Activated CD4-positive, alpha-beta memory T cell treated with anti-CD3 and anti-CD28 coated beads for 36 hours (primary cell): ENCODE measurements around the gene VCAN. TPM values are rescaled to one million over a fixed set of nuclear protein-coding genes. Genes with fewer than 3 reads are reported as not detected.

Experiments used
- CTCF ChIA-PET: fragments of 350-600 bp; sonication (Branson Sonifier 250); formaldehyde crosslinking; loops from one replicate; lab custom pipeline; 2021; ENCODE audit warnings: antibody characterized with exemption, inconsistent platforms; lab: Charles Lee
- POLR2A ChIA-PET: fragments of 350-600 bp; sonication (Branson Sonifier 250); formaldehyde crosslinking; loops from one replicate; lab custom pipeline; 2021; ENCODE audit warnings: antibody characterized with exemption; lab: Charles Lee
- DNase-seq: peaks from one replicate; pipeline ENCODE4 v3.0.0-alpha.2; 2020
- H3K27ac Mint-ChIP-seq: one replicate; pipeline ENCODE4 v1.8.0; 2021; ENCODE audit warnings: mixed read lengths
- H3K27me3 Mint-ChIP-seq: one replicate; pipeline ENCODE4 v1.8.0; 2021; ENCODE audit warnings: mixed read lengths
- H3K36me3 Mint-ChIP-seq: one replicate; pipeline ENCODE4 v1.8.0; 2021; ENCODE audit warnings: mixed read lengths
- H3K4me1 Mint-ChIP-seq: one replicate; pipeline ENCODE4 v1.8.0; 2021; ENCODE audit warnings: low read depth, mixed read lengths
- H3K4me3 Mint-ChIP-seq: one replicate; pipeline ENCODE4 v1.8.0; 2021; ENCODE audit warnings: mild to moderate bottlenecking, mixed read lengths
- H3K9me3 Mint-ChIP-seq: one replicate; pipeline ENCODE4 v1.8.0; 2021; ENCODE audit warnings: mixed read lengths
- intact Hi-C: fragments of 100-400 bp; cut with micrococcal nuclease; formaldehyde crosslinking; loops from one replicate; pipeline ENCODE4 v1.15.1; 2023
- total RNA-seq, 2 experiments: library from RNA; stranded (reverse); gene quantifications; one replicate each; pipeline ENCODE4 v1.2.3, GENCODE V29; 2021

VCAN gene
- total RNA-seq, 2 experiments from 2014 or later: 0.02 TPM; not detected in 1

- no peak overlapping the region for H3K4me3 Mint-ChIP-seq
- ChIA-PET CTCF (interaction anchor here (0.7 to 1.6 kb wide), 4 partner anchors 9 to 1249 kb away, joined by 3 read pairs; no protein-coding TSS in a partner anchor), POLR2A (no interaction called here)
- no peaks in the 10 kb centered on the region for H3K36me3 Mint-ChIP-seq
- no peak for DNase-seq
- H3K27me3 Mint-ChIP-seq: peaks cover 27% of the 10 kb centered on the region
- H3K4me1 Mint-ChIP-seq: no peaks in the 10 kb centered on the region
- no peaks in the 10 kb centered on the region for H3K9me3 Mint-ChIP-seq
- intact Hi-C loops: loop anchor here (5.0 to 10.0 kb wide), 3 partner anchors 87 to 1247 kb away; partner anchors contain the start of gene VCAN
- no peak overlapping the region for H3K27ac Mint-ChIP-seq
These were observed 90.6 kb downstream of the VCAN start for GRCh38 chr5:83562071-83562606.

GRCh38 chr5:83562791-83563557, 91.4 kb downstream of the VCAN start:
- ChIA-PET POLR2A (no interaction called here), CTCF (interaction anchor here (0.7 to 1.6 kb wide), 6 partner anchors 10 to 1250 kb away, joined by 3 to 5 read pairs (median 3); no protein-coding TSS in a partner anchor)
- intact Hi-C loops: loop anchor here (1.0 to 10.0 kb wide), 4 partner anchors 88 to 1248 kb away; partner anchors contain the start of gene VCAN
- Mint-ChIP-seq H3K4me1 (no peaks in the 10 kb centered on the region), H3K27me3 (peaks cover 27% of the 10 kb centered on the region), H3K4me3 (no peak overlapping the region), H3K9me3 (no peaks in the 10 kb centered on the region), H3K27ac (no peak overlapping the region), H3K36me3 (no peaks in the 10 kb centered on the region)
- no peak for DNase-seq

- H3K9me3 Mint-ChIP-seq: no peaks in the 10 kb centered on the region
- H3K27me3 Mint-ChIP-seq: peaks cover 29% of the 10 kb centered on the region
- intact Hi-C loops: loop anchor here (1.0 to 10.0 kb wide), 5 partner anchors 89 to 1249 kb away; partner anchors contain the start of gene VCAN
- H3K4me1 Mint-ChIP-seq: no peaks in the 10 kb centered on the region
- no peak for DNase-seq
- POLR2A ChIA-PET: no interaction called here
- H3K36me3 Mint-ChIP-seq: no peaks in the 10 kb centered on the region
- H3K27ac Mint-ChIP-seq: no peak overlapping the region
- CTCF ChIA-PET: interaction anchor here (1.0 to 1.6 kb wide), 5 partner anchors 90 to 1251 kb away, joined by 3 to 5 read pairs (median 3); no protein-coding TSS in a partner anchor
- no peak overlapping the region for H3K4me3 Mint-ChIP-seq
These were observed 92.1 kb downstream of the VCAN start for GRCh38 chr5:83563631-83564030.

- Mint-ChIP-seq H3K27me3 (peaks cover 29% of the 10 kb centered on the region), H3K4me3 (no peak overlapping the region), H3K4me1 (no peaks in the 10 kb centered on the region), H3K27ac (no peak overlapping the region), H3K9me3 (no peaks in the 10 kb centered on the region), H3K36me3 (no peaks in the 10 kb centered on the region)
- intact Hi-C loops: loop anchor here (1.0 to 10.0 kb wide), 4 partner anchors 89 to 1249 kb away; partner anchors contain the start of gene VCAN
- CTCF ChIA-PET: interaction anchor here (1.0 to 1.6 kb wide), 3 partner anchors 11 to 1251 kb away, joined by 3 to 7 read pairs (median 3); no protein-coding TSS in a partner anchor
- DNase-seq: no peak
- POLR2A ChIA-PET: no interaction called here
These were observed 92.7 kb downstream of the VCAN start for GRCh38 chr5:83564069-83564749.

- peaks cover 22% of the 10 kb centered on the region for H3K27me3 Mint-ChIP-seq
- POLR2A ChIA-PET: no interaction called here
- H3K4me3 Mint-ChIP-seq: no peak overlapping the region
- CTCF ChIA-PET: no interaction called here
- no peaks in the 10 kb centered on the region for H3K36me3 Mint-ChIP-seq
- intact Hi-C loops: loop anchor here (10.0 kb wide), 2 partner anchors 93 to 1253 kb away; partner anchors contain the start of gene VCAN
- H3K4me1 Mint-ChIP-seq: no peaks in the 10 kb centered on the region
- no peak overlapping the region for H3K27ac Mint-ChIP-seq
- no peaks in the 10 kb centered on the region for H3K9me3 Mint-ChIP-seq
- no peak for DNase-seq
These were observed 96.2 kb downstream of the VCAN start for GRCh38 chr5:83567741-83568140.

- Mint-ChIP-seq H3K27ac (no peak overlapping the region), H3K27me3 (peaks cover 20% of the 10 kb centered on the region), H3K4me1 (no peaks in the 10 kb centered on the region), H3K36me3 (no peaks in the 10 kb centered on the region), H3K9me3 (no peaks in the 10 kb centered on the region), H3K4me3 (no peak overlapping the region)
- no peak for DNase-seq
- ChIA-PET CTCF (no interaction called here), POLR2A (no interaction called here)
- intact Hi-C loops: loop anchor here (10.0 kb wide), 2 partner anchors 93 to 1253 kb away; partner anchors contain the start of gene VCAN
These were observed 96.6 kb downstream of the VCAN start for GRCh38 chr5:83568186-83568585.

- DNase-seq: no peak
- Mint-ChIP-seq H3K9me3 (no peaks in the 10 kb centered on the region), H3K4me1 (no peaks in the 10 kb centered on the region), H3K27me3 (peaks cover 14% of the 10 kb centered on the region), H3K36me3 (no peaks in the 10 kb centered on the region), H3K27ac (no peak overlapping the region), H3K4me3 (no peak overlapping the region)
- intact Hi-C loops: no loop called here
- ChIA-PET CTCF (no interaction called here), POLR2A (no interaction called here)
These were observed 99.4 kb downstream of the VCAN start for GRCh38 chr5:83570916-83571315.

- peaks cover 8% of the 10 kb centered on the region for H3K27me3 Mint-ChIP-seq
- no peaks in the 10 kb centered on the region for H3K36me3 Mint-ChIP-seq
- ChIA-PET CTCF (no interaction called here), POLR2A (no interaction called here)
- H3K4me3 Mint-ChIP-seq: no peak overlapping the region
- intact Hi-C loops: no loop called here
- DNase-seq: no peak
- no peaks in the 10 kb centered on the region for H3K9me3 Mint-ChIP-seq
- H3K27ac Mint-ChIP-seq: no peak overlapping the region
- no peaks in the 10 kb centered on the region for H3K4me1 Mint-ChIP-seq
These were observed 100.7 kb downstream of the VCAN start for GRCh38 chr5:83572271-83572670.

GRCh38 chr5:83576341-83576740, 104.8 kb downstream of the VCAN start:
- peaks cover 5% of the 10 kb centered on the region for H3K27me3 Mint-ChIP-seq
- H3K27ac Mint-ChIP-seq: no peak overlapping the region
- H3K4me1 Mint-ChIP-seq: no peaks in the 10 kb centered on the region
- no peaks in the 10 kb centered on the region for H3K36me3 Mint-ChIP-seq
- H3K9me3 Mint-ChIP-seq: no peaks in the 10 kb centered on the region
- intact Hi-C loops: no loop called here
- ChIA-PET POLR2A (no interaction called here), CTCF (no interaction called here)
- no peak overlapping the region for H3K4me3 Mint-ChIP-seq
- no peak for DNase-seq

GRCh38 chr5:83577036-83577636, 105.6 kb downstream of the VCAN start:
- ChIA-PET POLR2A (no interaction called here), CTCF (no interaction called here)
- H3K4me3 Mint-ChIP-seq: no peak overlapping the region
- H3K27me3 Mint-ChIP-seq: peaks cover 5% of the 10 kb centered on the region
- H3K36me3 Mint-ChIP-seq: no peaks in the 10 kb centered on the region
- H3K27ac Mint-ChIP-seq: no peak overlapping the region
- intact Hi-C loops: no loop called here
- no peaks in the 10 kb centered on the region for H3K9me3 Mint-ChIP-seq
- no peak for DNase-seq
- no peaks in the 10 kb centered on the region for H3K4me1 Mint-ChIP-seq

GRCh38 chr5:83583859-83584258, 112.3 kb downstream of the VCAN start:
- Mint-ChIP-seq H3K9me3 (no peaks in the 10 kb centered on the region), H3K36me3 (no peaks in the 10 kb centered on the region), H3K4me1 (no peaks in the 10 kb centered on the region), H3K27me3 (peaks cover 3% of the 10 kb centered on the region), H3K4me3 (no peak overlapping the region), H3K27ac (no peak overlapping the region)
- ChIA-PET CTCF (no interaction called here), POLR2A (no interaction called here)
- no peak for DNase-seq
- intact Hi-C loops: no loop called here
